Measurements from ENCODE around the gene DROSHA.
"Not testable (repeated sequence)": the region's sequence is repeated elsewhere in the genome, so short reads cannot be mapped to it uniquely, and the experiment has no call there.

The DROSHA gene

GRCh38 chr5:31378136-31378535 lies 153.8 kb downstream of the DROSHA start:
- DNase-seq = no peak

DNA sequence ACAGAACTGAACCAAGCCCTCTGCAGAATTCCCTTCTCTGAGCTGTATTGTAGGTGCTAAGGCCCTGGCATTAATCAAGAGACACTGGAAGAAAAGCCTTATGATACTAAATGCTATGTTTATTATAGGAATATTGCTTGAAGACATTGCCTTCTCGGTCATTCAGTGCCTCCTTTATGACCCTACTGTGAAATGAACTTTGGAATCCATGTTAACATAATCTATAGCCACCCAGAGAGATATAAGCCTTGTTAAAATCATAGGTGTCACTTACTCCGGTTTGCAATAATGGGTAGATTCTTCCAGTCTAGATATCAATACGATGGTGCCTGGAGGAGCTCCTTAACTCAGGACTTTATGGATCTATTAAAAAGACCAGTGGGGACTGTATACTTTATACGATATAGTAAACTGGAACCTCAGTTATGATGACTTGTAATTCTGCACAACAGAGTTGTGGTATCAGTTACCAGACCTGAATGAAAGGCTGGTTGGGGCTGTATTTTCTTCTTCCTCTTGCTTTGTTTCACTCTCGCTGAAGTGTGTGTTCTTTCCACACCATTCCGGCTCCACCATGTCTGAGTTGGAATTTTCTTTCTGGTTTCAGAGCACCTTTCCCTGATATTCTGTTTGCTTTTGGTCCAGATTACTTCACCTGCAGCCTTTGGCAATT lies 154.5 kb downstream of the DROSHA start:
- no peak for DNase-seq

DNA sequence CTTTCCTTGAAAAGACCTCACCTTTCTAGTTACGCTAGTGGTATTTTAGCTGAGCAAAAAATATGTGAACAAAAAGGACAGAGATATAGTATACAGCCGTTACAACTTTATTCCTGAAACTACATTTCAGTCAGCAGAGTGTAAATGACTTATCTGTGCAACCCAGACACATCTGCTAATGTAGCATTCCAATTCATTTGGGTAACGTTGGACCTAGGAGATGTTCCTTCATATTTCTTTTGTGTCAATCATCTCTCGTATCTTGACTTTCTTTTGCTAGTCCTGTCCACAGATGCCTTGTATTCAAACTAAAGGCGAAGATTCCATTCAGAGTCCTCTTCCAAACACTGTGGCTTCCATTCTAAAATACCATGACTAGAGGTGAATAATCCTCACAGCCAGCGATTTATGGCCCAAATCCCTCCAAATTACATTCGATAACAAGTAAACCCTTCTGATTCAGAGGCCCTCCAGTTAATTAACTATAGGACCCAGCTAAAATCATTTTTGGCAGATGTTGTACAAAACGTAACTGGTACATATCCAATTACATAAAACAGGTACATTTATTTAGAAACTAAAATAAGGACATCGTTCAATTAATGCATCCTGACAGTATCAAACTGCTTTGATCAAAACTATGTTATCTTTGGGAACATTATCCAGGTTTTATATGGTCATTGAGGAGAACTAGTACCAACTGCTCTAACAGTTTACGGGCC lies 155.7 kb downstream of the DROSHA start:
- DNase-seq = no peak

DNA sequence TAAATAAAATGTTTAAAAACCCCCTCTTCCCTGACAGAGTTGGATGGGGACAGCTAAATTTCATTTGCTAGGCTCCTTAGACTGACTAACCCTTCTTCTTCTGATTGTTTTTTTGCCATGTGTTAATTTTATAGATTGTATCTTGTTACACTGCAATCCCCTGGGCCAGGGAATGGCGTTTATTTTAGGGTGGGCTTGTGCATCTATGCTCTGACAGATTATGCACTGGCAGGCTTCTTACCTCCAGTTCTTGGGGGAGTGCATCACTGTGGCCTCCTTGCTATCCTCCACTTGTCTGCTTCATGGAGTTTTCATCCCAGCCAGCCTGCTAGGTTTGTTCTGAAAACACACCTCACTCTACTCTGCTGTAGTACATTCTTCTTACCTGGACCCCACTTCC lies 159.8 kb downstream of the DROSHA start:
- DNase-seq = no peak

GRCh38 chr5:31366941-31367340 lies 165.0 kb downstream of the DROSHA start:
- DNase-seq = no peak

- DNase-seq = no peak
Measured at GRCh38 chr5:31365776-31366175, 166.1 kb downstream of the DROSHA start.

- DNase-seq = no peak
Measured at GRCh38 chr5:31364881-31365636, 166.8 kb downstream of the DROSHA start.

- DNase-seq = no peak
Measured at GRCh38 chr5:31362931-31363568, 168.8 kb downstream of the DROSHA start.

DNA sequence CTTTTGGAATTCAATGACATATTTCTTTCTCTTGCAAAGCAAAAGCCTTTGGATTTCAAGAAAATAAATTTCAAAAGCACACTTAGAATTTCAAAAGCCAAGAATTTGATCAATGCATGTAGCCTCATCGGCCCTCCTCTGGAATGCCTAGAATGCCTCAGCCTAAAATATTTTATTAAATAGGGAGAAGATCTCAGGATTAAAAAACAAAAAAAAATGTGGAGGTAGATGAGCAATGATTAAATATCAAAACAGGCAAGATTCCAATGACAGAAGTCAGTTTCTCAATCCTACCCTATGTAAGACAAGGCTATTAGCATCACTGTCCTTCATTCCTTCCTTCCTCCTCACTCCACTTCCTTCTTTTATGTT lies 169.4 kb downstream of the DROSHA start:
- DNase-seq = no peak

DNA sequence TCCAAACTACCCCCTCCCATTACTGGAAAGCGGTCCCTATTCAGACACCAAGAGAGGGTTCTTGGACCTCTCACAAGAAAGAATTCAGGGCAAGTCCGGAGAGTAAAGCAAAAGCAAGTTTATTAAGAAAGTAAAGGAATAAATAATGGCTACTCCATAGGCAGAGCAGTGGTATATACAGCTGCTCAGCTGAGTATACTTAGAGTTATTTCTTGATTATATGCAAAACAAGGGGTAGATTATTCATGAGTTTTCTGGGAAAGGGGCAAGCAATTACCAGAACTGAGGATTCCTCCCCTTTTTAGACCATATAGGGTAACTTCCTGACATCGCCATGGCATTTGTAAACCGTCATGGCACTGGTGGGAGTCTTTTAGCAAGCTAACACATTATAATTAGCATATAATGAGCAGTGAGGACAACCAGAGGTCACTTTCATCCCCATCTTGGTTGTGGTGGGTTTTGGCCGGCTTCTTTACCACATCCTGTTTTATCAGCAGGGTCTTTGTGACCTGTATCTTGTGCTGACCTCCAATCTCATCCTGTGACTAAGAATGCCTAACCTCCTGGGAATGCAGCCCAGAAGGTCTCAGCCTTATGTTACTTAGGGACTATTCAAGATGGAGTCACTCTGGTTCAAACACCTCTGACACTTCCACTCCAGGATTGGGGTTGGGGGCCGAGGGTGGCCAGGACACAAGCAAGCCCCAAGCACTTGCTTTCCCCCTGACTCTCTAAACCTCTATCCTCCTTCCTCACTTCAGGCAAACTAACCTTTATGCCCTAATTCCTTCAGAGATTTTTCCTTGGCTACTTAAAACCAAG lies 170.0 kb downstream of the DROSHA start:
- DNase-seq = not testable (repeated sequence)

DNA sequence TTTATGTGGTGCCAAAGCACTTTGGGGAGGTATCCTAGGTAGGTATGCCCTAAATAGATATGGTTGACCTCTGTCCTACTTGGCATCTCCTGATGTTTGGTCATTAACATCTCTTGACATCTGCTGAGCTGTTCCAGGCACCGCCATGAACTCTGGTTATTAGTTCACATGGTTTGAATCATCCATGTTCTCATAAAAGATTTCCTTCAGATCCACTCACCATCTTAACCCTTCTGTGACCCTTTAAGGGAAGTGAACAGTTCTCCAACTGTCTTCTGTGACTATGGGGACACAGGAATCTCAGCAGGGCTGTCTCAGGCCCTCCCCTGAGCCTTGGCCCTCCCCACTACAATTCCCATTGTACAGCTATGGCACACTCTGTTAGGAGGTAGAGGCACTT lies 170.7 kb downstream of the DROSHA start:
- no peak for DNase-seq

- no peak for DNase-seq
Measured at GRCh38 chr5:31359839-31360238, 172.1 kb downstream of the DROSHA start.

GRCh38 chr5:31357038-31357437 lies 174.9 kb downstream of the DROSHA start:
- no peak for DNase-seq

DNA sequence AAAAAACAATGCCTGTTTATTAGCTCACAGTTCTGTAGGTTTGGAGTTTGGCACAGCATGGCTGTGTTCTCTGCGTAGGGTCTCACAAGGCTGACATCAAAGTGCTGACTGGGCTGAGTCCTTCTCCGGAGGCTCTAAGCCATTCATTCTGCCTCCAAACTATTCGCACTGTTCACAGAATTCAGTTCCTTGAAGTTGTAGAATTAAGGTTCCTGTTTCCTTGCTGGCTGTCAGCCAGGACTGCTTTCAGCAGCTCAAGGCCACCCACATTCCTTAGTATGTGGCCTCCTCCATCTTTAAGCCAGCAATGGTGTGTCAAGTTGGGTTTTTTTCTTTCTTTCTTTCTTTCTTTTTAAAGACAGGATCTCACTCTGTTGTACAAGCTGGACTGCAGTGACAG lies 176.6 kb downstream of the DROSHA start:
- DNase-seq = no peak

All from activated gamma-delta T cell (primary cell).